HG03135 (cell line): Measurements from ENCODE around the gene ST3GAL3.

Source experiments
- ATAC-seq: cut with Tn5 transposase; IDR thresholded peaks from one replicate; pipeline ENCODE4 v1.9.1; 2021; ENCODE audit warnings: mild to moderate bottlenecking, moderate library complexity; ENCODE audit not compliant: unreplicated experiment

ST3GAL3 gene

DNA sequence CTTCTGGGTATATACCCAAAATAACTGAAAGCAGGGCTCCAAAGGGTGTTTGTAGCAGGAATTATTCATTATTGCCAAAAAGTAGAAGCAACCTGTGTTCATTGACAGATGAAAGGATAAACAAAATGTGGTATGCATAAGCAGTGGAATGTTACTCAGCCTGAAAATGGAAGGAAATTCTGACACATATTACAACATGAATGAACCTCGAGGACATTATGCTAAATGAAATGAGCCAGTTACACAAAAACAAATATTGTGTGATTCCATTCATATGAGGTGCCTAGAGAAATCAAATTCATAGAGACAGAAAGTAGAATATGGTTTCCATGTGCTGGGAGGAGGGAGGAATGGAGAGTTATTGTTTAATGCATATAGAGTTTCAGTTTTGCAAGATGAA lies 140.0 kb downstream of the ST3GAL3 start:
- ATAC-seq = no peak

DNA sequence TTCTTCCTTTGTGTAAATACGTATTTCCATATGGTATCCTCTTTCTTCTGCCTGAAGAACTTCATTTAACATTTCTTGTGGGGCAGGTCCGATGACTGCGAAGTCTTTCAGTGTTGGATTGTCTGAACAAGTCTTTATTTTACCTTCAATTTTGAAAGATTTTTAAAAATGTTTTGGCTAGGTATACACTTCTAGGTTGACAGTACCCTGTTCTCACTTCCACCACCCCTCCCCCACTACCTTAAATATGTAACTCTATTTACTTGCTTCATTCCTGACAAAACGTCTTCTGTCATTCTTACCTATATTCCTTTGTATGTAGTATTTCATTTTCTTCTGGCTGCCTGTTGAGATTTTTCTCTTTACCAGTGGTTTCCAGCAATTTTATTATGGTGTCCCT lies 140.5 kb downstream of the ST3GAL3 start:
- ATAC-seq = no peak

DNA sequence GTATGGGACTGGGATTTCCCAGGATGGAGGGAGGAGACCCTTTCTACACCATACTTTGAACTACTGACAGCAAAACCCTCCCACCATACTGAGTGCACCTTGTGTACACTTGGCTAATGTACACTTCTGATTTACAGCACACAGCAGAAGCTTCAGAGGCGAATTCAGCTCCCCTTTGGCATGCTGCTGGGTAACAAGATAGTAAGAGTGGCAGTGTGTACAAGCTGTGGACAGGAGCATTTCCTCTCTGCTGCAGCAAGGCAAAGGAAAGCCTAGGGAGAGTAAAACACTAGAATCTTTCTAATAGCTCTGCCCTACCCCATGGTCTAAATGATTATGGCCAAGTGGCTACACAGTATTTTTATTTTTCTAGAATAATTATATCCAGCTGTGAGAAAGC lies 142.3 kb downstream of the ST3GAL3 start:
- ATAC-seq = no peak

DNA sequence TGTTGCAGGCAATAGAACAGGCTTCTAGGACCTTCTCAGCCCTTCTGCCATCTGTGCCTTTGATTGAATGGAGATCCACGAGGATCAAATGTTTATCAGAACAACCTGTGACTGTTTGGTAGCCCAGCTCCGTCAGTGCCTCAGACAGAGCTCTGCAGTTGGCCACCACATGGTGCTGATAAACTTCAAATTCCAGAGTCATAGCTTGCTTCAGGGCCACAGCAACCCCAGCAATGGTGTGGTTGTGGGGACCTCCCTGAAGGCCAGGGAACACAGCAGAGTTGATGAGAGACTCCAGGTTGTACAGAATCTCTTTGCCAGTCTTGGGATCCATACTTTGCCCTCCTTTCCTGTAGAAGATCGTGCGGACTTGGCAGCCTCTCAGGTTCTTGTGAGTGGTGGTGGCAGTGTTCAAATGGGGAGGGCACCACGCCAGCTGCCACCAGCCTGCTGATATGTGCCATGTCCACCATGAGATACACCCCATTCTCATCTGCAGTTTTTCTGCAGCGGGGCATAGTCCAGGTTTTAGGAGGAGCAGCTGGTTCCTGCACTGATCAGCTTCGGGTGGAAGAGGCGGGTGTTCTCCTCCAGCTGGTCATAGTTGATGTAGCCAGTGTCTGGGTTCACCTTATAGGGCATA lies 143.4 kb downstream of the ST3GAL3 start:
- no peak for ATAC-seq

DNA sequence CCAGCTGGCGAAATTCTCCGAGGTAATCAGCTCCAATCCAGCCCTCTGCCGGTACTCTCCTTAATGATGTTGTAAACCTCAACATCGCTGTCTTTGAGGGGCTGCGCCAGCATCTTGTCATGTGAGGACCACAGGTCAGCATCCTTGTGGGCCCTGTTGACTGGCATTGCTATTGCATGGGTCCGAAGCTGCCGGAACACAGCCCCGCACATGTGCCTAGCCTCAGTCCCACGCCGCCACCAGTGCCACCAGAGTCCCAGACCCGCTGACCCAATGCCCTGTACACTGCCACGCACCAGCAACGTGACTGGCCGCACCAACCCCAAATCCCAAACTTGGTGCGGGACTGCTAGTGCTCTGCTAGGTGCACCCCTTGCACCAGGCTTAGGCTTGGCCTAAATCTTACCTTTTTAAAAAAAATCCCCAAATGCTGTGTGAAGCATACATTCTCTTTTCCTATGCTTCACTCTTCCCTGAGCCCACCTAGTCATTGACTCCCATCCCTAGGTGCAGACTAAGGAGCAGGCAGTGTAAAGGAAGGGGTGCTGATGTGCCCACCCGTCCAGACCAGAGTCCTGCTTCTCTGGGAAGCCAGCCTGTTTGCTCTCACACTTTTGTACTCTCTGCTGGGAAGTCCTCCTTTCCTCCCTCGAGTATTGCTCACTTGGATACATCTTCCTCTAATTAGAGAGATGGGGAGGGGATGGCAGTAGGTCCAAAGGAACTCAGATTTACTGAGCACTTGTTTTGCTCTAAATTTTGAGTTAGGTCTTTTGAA lies 144.4 kb downstream of the ST3GAL3 start:
- no peak for ATAC-seq

DNA sequence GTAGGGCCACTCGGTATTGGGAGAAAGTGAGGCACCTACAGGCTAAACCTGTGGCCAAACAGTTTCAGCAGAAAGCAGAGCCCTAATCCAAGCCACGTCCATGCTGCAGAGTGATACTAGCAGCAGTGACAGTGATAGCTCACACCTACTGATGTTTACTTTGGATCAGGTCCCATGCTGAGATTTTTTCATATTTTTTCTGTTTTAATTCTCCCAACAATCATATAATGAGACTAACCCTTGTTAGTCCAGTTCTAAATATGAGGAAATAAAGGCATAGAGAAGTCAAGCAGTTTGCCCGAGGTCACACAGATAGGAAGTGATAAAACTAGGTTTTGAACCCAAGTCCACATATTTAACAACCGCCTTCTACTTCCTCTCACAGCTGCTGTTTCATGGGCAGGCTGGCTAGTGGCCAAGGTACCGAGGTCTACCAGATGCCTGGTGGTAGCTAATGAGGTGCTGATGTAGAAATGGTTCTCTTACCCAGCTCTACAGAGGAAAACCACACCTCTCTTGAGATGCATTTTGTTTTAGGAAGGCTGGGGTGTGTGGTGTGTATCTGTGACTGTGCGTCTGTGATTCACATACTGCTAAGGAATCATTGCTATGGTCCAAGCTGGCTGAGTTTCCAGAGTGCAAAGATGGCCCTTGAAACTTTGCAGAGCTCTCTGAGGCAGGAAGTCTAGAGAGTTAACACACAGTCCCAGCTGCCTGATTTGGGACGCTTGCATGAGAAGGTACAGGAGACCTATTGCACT lies 146.0 kb downstream of the ST3GAL3 start:
- no peak for ATAC-seq

DNA sequence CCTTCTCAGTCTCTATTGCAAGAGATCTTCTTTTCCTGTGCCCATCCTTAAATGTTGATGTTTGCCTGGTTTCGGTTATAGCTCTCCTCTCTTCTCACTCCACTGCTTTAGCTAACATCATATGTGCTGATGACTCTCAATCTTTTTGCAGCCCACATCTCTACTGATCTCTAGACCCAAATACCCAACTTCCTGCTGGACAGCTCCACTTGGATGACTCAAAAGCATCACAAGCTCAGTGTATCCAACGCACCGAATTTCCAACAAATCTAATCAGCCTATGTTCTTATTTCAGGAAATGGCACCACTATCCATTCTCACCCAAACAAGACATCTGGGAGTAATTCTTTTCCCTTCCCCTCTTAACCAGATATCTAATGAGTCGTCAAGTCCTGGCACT lies 147.1 kb downstream of the ST3GAL3 start:
- ATAC-seq = no peak

DNA sequence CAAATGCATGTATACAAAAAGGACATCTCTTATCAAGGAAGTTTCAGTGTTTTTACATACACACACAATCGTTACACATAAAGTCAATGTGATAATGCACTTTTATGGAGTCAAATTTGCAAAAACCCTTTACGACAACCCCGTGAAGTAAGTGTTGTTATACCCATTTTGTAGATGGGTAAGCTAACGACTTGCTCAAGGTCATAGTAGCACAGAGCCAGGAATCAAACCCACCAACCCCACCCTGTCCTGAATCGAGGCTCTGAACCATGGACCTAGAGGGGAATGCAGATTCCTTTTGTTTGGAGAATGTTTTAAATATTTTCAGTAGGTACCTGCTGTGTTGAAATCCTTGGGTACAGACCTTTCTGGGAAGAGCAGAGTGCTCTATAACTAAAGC lies 148.9 kb downstream of the ST3GAL3 start:
- no peak for ATAC-seq

DNA sequence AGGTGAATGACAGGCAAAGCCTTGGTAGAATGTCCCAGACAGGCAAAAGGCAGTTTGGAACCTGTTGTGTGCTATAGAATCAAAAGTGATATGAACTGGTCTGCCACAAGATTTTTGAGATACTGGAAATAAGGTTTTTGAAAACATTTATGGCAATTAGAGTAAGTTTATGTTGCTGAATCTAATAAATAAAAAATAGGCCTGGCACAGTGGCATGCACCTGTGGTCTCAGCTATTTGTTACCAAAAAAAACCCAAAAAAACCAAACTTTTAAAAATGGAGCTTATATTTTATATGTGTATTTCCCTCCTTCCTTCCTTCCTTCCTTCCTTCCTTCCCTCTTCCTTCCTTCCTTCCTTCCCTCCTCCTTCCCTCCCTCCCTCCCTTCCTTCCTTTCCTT lies 149.8 kb downstream of the ST3GAL3 start:
- ATAC-seq = no peak

DNA sequence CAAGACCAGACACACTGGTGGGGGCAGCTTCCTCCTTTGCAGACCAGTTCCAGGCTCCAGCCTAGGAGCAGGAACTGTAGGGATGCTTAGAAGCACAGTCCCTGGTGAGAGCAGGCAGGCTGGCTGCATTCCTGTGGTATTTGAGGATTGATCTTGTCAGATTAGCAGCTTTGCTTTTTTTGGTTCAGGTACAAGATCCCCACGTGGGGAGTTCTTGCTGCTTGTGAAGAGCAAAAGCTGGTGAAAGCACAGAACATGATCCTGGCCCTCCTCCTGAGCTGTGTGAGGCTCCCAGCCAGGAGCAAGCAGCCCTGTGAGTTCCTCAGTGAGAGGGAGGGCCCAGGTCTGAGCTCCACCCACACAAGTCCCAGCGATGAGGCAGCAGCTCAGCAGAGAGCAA lies 151.0 kb downstream of the ST3GAL3 start:
- ATAC-seq = no peak

DNA sequence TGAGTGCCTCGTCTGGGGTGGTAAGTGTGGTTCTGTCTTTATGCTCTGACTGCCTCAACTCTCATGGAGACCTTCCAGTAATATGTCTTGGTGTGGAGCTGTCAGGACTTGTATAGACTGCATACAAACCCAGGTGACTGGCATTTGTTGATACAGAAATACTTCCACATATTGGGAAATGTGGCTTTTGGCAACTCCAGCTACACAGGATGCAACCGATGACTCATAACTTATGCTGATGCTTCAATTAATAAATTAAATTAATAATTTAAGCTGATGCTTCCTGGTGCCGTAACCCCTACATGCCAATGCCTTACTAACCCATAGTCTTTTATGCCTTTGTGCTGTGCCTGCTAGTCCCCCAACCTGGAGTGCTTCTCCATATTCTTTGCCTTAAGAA lies 154.0 kb downstream of the ST3GAL3 start:
- ATAC-seq = no peak

DNA sequence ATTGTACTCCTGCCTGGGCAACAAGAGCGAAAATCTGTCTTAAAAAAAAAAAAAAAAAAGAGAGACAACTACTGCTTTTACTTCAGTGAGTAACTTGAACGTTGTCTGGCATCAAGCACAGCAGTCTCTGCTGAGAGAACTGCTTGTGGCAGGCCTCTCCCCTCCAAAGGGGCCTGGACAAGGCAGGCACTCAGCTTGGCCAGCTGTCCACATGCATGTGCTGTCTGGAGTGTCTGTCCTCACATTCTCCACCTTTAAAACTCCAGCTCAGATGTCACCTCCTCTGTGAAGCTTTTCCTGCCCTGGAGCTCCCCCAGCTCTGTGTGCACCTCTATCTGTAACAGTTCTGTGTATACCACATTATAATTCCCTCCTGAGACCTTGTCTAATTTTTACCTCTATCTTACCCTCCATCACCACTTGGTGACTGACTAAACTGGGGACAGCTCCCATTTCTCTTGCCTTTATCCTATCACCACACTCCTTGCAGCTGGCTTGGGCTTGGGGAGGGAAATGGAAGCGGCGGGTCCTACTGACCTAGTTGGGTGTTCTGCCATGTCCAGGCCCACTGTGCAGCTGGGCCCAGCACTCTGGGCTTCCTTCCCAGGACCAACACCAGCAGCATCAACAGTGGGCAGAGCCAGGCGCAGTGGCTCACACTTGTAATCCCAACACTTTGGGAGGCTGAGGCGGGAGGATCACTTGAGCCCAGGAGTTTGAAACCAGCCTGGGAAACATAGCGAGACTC lies 154.8 kb downstream of the ST3GAL3 start:
- ATAC-seq = no peak

DNA sequence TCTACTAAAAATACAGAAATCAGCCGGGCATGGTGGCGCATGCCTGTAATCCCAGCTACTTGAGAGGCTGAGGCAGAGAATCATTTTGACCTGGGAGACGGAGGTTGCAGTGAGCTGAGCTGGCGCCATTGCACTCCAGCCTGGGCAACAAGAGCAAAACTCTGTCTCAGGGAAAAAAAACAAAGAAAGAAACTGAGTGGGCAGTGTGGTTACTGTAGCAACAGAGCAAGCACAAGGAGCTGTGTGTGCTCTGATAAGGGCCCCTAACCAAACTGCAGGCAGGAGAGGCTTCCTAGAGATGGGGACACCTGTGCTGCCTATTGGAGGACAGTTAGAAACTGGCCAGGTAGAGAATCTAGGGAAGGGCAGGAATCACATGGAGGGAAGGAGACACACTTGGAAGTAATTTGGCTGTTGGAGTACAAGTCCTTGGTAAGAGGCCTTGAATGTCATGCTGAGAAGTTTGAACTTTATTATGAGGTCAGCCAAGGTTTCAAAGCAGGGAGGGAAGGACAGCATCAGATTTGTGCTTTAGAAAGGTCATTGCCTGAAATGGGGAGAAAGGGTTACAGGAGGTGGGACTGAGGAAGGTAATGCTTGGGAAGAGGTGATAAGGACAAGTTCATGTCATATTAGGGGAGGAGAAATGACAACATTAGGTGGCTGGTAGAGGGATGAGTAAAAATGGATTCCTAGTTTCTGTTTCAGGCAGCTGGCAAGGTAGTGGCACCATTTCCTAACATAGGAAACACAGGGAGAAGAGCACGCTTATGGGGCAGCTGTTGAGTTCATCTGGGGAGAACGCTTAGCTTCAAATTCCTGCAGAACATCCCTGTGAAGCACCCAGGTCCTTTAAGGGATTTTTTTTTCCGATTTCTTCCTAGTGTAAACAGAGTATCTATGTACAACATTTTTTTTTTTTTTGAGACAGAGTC lies 157.0 kb downstream of the ST3GAL3 start:
- ATAC-seq = no peak

DNA sequence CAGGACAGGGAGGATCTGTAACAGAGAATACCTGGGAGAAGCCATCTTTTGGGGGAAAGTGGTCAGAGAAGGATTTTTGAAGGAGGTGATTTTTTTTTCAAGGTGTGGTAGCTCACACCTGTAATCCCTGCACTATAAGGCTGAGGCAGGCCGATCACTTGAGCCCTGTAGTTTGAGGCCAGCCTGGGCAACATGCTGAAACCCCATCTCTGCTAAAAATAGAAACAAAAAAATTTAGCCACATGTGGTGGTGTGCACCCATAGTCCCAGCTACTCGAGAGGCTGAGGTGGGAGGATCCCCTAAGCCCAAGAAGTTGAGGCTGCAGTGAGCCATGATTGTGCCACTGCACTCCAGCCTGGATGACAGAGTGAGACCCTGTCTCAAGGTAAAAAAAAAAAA lies 158.9 kb downstream of the ST3GAL3 start:
- no peak for ATAC-seq

DNA sequence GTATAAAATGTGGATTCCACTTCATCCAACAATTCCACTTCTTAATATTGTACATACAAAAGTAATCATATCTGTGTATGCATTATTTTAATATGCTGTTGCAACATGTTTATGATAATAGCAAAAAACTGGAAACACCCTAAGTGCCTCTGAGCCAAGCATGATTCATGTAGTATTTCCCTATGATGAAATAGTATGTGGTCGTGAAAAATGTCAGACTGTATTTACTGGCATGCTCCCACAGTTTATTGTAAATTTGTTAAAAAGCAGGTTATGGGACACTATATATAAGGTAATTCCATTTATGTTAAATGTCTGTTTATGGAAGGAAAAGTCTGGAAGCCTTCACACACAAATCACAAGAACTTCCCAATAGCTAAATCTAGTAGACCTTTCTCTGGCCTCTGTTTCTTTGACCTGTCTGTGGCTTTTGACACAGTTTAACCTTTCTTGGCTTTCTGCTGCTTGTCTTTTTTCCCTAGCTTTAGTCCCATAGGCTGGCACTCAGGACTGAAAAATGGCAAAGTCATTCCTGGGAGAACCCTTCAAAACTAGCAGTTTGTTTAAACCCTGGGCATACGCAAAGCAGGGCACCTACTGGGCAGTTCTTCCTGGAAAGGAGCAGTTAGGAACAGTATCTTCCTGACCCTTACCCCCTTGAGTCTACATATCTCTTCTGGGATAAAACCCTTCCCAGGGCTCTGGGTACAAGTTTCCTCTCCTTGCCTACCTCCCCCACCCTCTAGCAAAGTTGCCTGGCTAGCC lies 160.8 kb downstream of the ST3GAL3 start:
- no peak for ATAC-seq

DNA sequence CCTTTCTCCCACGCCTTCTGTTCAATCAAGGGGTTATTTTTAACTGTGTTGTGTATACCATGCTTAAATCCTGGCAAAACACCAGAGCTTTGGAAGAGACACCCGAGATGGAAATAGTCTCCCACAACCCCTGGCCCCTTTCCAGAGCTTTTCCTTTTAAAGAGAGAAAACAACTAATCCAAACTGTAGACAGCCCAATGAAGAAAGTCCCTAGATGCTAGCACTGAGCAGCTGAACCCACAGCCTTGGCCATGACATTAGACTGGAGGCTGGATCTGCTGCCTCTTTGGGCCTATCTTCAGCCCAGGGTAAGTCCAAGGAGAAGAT lies 161.4 kb downstream of the ST3GAL3 start:
- ATAC-seq = no peak

DNA sequence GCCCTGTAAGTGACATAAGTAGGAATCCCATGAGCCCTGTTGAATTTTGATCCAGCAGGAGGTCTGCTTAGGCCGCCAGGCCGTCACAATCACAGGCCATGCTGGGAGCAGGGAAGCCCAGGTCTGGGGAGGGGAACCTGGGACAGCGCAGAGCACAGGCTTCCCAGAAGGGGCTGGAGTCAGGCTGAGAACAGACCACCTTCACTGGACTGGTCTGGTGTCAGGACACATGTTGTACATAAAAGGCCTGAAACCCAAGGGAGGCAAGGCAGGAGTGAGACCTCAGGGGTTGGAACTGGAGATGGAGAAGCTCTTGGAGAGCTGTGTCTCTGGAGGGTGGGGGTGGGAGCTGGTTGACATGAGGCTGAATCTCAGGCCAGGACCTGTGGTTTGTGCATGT lies 163.0 kb downstream of the ST3GAL3 start:
- no peak for ATAC-seq

DNA sequence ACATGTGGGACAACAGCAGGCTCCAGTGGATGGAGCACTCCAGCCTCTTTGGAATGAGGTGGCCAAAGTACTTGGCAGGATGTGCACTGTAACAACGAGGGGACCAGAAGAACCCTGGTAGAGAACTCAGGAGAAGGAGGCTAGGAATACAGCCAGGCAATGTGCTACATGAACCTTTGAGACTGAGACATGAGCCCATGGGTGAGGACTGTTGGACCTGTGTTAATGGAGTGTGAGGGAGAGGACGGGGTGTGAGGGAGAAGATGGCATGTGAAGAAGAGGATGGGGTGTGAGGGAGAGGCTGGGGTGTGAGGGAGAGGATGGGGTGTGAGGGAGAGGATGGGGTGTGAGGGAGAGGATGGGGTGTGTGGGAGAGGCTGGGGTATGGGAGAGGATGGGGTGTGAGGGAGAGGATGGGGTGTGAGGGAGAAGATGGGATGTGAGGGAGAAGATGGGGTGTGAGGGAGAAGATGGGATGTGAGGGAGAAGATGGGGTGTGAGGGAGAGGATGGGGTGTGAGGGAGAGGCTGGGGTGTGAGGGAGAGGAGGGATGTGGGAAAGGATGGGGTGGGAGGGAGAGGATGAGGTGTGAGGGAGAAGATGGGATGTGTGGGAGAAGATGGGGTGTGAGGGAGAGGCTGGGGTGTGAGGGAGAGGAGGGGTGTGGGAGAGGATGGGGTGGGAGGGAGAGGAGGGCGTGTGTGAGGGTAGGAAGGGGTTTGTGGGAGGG lies 164.0 kb downstream of the ST3GAL3 start:
- ATAC-seq = no peak

DNA sequence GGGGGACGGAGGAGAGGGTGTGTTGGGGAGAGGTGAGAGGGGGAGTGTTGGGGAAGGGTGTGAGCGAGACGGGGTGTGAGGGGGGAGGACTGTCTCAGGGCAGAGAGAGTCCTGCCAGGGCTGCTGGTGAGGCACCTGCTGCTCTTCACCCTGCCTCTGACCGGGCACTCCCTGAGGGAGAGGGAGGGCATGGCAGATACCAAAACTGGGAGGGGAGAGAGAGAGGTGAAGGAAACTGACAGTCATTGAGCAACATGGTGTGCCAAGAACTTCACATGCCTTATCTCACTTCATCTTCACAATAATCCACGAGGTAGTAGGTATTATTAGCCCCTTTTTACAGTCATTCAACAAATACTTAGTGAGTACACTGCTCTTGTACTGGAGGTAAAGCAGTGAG lies 164.9 kb downstream of the ST3GAL3 start:
- ATAC-seq = no peak
